ENCODE results near the gene RETN. TPM values are rescaled to one million over a fixed set of nuclear protein-coding genes. Genes with fewer than 3 reads are reported as not detected.

RETN gene
- total and polyA plus RNA-seq, 2 donors (not counting 3 experiments of a cell fraction or from before 2014, with no cell fraction given), result not detected

- intact Hi-C loops (cut with micrococcal nuclease), result no loop called here
- TF ChIP-seq GATA2 (IDR thresholded peaks at IDR 0.05; ENCODE audit: insufficient read depth, insufficient read length, low read depth, low read length), result no peak
- ChIA-PET POLR2A (no interaction called here), CTCF (no interaction called here)
- no peak overlapping the region for H3K27ac ChIP-seq (ENCODE audit: insufficient read depth, low read depth, low read length)
- H4K20me1 ChIP-seq (replicated peaks; ENCODE audit: control insufficient read depth, extremely low read depth, insufficient read depth, low read length), result no peaks in the 10 kb centered on the region
- no peaks in the 10 kb centered on the region for H3K27me3 ChIP-seq (ENCODE audit: control insufficient read depth in 2 of 2, insufficient read depth in 2 of 2, low read length in 2 of 2)
- H3K9ac ChIP-seq (replicated peaks; ENCODE audit: extremely low read depth, insufficient read depth, low read length), result no peak overlapping the region
- H3K4me3 ChIP-seq (replicated peaks in 1 of 3; ENCODE audit: insufficient read depth in 1 of 3, low read depth in 1 of 3, low read length in 3 of 3), result no peak overlapping the region
- dilution Hi-C loops (cut with MboI; ENCODE audit: extremely low pct_ligation_motif_present, low sequenced_read_pairs), result no loop called here
- no peak overlapping the region for H3K4me2 ChIP-seq (ENCODE audit: insufficient read depth, low read length)
- no TSS peak for BruUV-seq (replicated peaks)
- H3K9me1 ChIP-seq (replicated peaks; ENCODE audit: control insufficient read depth, extremely low read depth, insufficient read depth, low read length), result no peaks in the 10 kb centered on the region
- DNase-seq (ENCODE audit: low read depth, low spot score) (no peak), FAIRE-seq (no peak)
- no peaks in the 10 kb centered on the region for H3K79me2 ChIP-seq (ENCODE audit: control insufficient read depth, insufficient read depth, low read length)
- no peak overlapping the region for H2AFZ ChIP-seq (ENCODE audit: low read depth, low read length)
- H3K4me1 ChIP-seq (ENCODE audit: control insufficient read depth, extremely low read depth, insufficient read depth, low read length), result no peaks in the 10 kb centered on the region
- no peaks in the 10 kb centered on the region for H3K9me3 ChIP-seq (replicated peaks; ENCODE audit: control insufficient read depth, insufficient read depth, low read length)
- no peaks in the 10 kb centered on the region for H3K36me3 ChIP-seq (ENCODE audit: control insufficient read depth in 2 of 2, extremely low read depth in 1 of 2, insufficient read depth in 2 of 2, low read length in 2 of 2)
Observed at GRCh38 chr19:7710616-7711015, 41.8 kb downstream of the RETN start.

GRCh38 chr19:7715671-7716070 lies 46.8 kb downstream of the RETN start:
- no peak for DNase-seq (ENCODE audit: low read depth, low spot score)
- Histone ChIP-seq H3K4me2 (ENCODE audit: insufficient read depth, low read length) (no peak overlapping the region), H3K4me3 (replicated peaks in 1 of 3; ENCODE audit: insufficient read depth in 1 of 3, low read depth in 1 of 3, low read length in 3 of 3) (no peak overlapping the region), H4K20me1 (replicated peaks; ENCODE audit: control insufficient read depth, extremely low read depth, insufficient read depth, low read length) (no peaks in the 10 kb centered on the region), H3K9ac (replicated peaks; ENCODE audit: extremely low read depth, insufficient read depth, low read length) (no peak overlapping the region), H2AFZ (ENCODE audit: low read depth, low read length) (no peak overlapping the region), H3K36me3 (ENCODE audit: control insufficient read depth in 2 of 2, extremely low read depth in 1 of 2, insufficient read depth in 2 of 2, low read length in 2 of 2) (no peaks in the 10 kb centered on the region), H3K79me2 (ENCODE audit: control insufficient read depth, insufficient read depth, low read length) (no peaks in the 10 kb centered on the region), H3K9me1 (replicated peaks; ENCODE audit: control insufficient read depth, extremely low read depth, insufficient read depth, low read length) (no peaks in the 10 kb centered on the region), H3K27me3 (ENCODE audit: control insufficient read depth in 2 of 2, insufficient read depth in 2 of 2, low read length in 2 of 2) (no peaks in the 10 kb centered on the region), H3K9me3 (replicated peaks; ENCODE audit: control insufficient read depth, insufficient read depth, low read length) (no peaks in the 10 kb centered on the region), H3K27ac (ENCODE audit: insufficient read depth, low read depth, low read length) (no peak overlapping the region), H3K4me1 (ENCODE audit: control insufficient read depth, extremely low read depth, insufficient read depth, low read length) (no peaks in the 10 kb centered on the region)
- ChIA-PET CTCF (no interaction called here), POLR2A (no interaction called here)
- intact Hi-C loops (cut with micrococcal nuclease) (no loop called here), dilution Hi-C loops (cut with MboI; ENCODE audit: extremely low pct_ligation_motif_present, low sequenced_read_pairs) (no loop called here)
- FAIRE-seq, result no peak
- BruUV-seq (replicated peaks), result no TSS peak
- TF ChIP-seq EZH2 (IDR thresholded peaks at IDR 0.05; ENCODE audit: borderline replicate concordance, low read depth, low read length, severe bottlenecking), result no peak
- no peak for TF ChIP-seq MYC (IDR thresholded peaks at IDR 0.05; ENCODE audit: low read depth, low read length)
- TF ChIP-seq JUN (IDR thresholded peaks at IDR 0.05; ENCODE audit: borderline replicate concordance, insufficient read depth, insufficient read length, low read depth), result no peak
- no peak for TF ChIP-seq CTCF (IDR thresholded peaks at IDR 0.05; ENCODE audit: extremely low read depth in 1 of 2, insufficient read depth in 1 of 2, low read depth in 1 of 2, low read length in 2 of 2)
- TF ChIP-seq MAX (IDR thresholded peaks at IDR 0.05; ENCODE audit: insufficient read depth, insufficient read length), result no peak

All from endothelial cell of umbilical vein (primary cell).